ENCODE measurements around the gene MYO5A.

Gene MYO5A

GRCh38 chr15:52360229-52361203 lies 168.2 kb downstream of the MYO5A start:
- no peaks in the 10 kb centered on the region for H3K4me1 Mint-ChIP-seq
- H3K36me3 Mint-ChIP-seq (ENCODE audit: low read depth): peaks cover 9% of the 10 kb centered on the region
- H3K27me3 Mint-ChIP-seq (ENCODE audit: low read depth): no peaks in the 10 kb centered on the region
- no peak overlapping the region for H3K4me3 Mint-ChIP-seq
- TF ChIP-seq CTCF (IDR thresholded peaks at IDR 0.05; ENCODE audit: unreplicated experiment in 3 of 3): no peak
- H3K27ac Mint-ChIP-seq: no peak overlapping the region
- no peaks in the 10 kb centered on the region for H3K9me3 Mint-ChIP-seq

GRCh38 chr15:52359722-52360121 lies 169.0 kb downstream of the MYO5A start:
- no peaks in the 10 kb centered on the region for H3K9me3 Mint-ChIP-seq

DNA sequence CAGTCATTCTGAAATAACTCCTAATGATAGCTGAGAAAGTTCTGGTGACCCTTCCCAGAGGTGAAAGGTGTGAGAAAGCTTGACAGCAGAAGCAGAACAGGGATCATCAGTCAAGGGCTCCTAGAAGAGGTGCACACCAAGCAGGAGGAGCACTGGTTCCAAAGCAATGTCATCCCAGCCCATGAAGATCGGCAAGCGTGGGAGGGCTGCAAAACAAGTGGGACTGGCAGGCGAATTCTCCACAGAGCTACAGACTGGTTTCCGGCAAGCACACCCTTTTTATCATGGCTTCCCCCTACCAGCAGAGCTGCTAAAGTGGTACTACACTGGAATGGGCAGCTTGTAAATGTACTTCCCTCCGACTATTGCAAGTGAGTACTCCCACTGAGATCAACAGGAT lies 170.7 kb downstream of the MYO5A start:
- Mint-ChIP-seq H3K9me3 (no peaks in the 10 kb centered on the region), H3K27me3 (ENCODE audit: low read depth) (no peaks in the 10 kb centered on the region), H3K4me1 (no peaks in the 10 kb centered on the region), H3K27ac (no peak overlapping the region), H3K36me3 (ENCODE audit: low read depth) (peaks cover 1% of the 10 kb centered on the region), H3K4me3 (no peak overlapping the region)
- TF ChIP-seq CTCF (IDR thresholded peaks at IDR 0.05; ENCODE audit: unreplicated experiment in 3 of 3): no peak

More at GRCh38 chr15:52359722-52360121, 169.0 kb downstream of the MYO5A start:
- Mint-ChIP-seq H3K27me3 (ENCODE audit: low read depth) (no peaks in the 10 kb centered on the region), H3K36me3 (ENCODE audit: low read depth) (peaks cover 9% of the 10 kb centered on the region), H3K4me1 (no peaks in the 10 kb centered on the region), H3K27ac (no peak overlapping the region), H3K4me3 (no peak overlapping the region)
- TF ChIP-seq CTCF (IDR thresholded peaks at IDR 0.05; ENCODE audit: unreplicated experiment in 3 of 3): no peak

- no peaks in the 10 kb centered on the region for H3K9me3 Mint-ChIP-seq
- no peaks in the 10 kb centered on the region for H3K4me1 Mint-ChIP-seq
- TF ChIP-seq CTCF (IDR thresholded peaks at IDR 0.05; ENCODE audit: unreplicated experiment in 3 of 3): no peak
- H3K36me3 Mint-ChIP-seq (ENCODE audit: low read depth): peaks cover 22% of the 10 kb centered on the region
- no peak overlapping the region for H3K27ac Mint-ChIP-seq
- H3K27me3 Mint-ChIP-seq (ENCODE audit: low read depth): no peaks in the 10 kb centered on the region
- no peak overlapping the region for H3K4me3 Mint-ChIP-seq
Measured at GRCh38 chr15:52352086-52352485, 176.6 kb downstream of the MYO5A start.

DNA sequence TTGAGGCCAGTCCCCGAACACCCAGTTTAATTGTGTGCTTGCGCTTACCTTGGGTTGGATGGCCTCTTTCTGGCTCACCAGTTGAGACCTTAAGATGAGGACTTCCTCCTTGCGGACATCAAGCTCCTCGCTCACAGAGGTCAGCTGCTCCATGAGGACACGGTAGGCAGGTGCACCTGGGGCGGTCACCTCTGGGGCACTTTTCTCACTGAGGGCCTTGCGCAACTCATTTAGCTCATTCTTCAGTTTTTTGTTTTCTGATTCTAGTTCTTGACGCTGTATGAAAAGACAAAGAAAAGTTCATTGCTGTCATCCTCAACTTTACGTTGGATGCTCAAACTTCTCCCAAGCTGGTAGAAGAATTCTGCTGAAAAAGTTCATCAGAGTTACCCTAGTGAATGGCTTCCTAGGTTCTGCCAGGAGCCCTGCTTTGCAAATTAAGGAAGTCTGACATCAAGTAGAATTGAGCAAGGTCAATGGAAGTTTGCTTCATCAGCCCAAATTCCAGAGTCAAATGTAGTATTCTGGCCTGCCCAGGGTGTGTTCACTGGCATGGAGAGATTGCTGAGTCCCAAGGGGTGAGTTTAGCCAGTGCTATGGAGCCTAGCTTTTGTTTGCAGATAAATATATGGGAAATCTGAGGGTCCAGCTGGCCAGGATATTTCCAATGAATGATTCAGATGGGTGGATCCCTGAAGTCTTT lies 177.3 kb downstream of the MYO5A start:
- no peaks in the 10 kb centered on the region for H3K27me3 Mint-ChIP-seq (ENCODE audit: low read depth)
- H3K4me1 Mint-ChIP-seq: no peaks in the 10 kb centered on the region
- no peak overlapping the region for H3K27ac Mint-ChIP-seq
- no peaks in the 10 kb centered on the region for H3K9me3 Mint-ChIP-seq
- no peak overlapping the region for H3K4me3 Mint-ChIP-seq
- no peak for TF ChIP-seq CTCF (IDR thresholded peaks at IDR 0.05; ENCODE audit: unreplicated experiment in 3 of 3)
- H3K36me3 Mint-ChIP-seq (ENCODE audit: low read depth): peaks cover 22% of the 10 kb centered on the region

Measured in nephron (organoid).